OCI-LY1 (cell line): ENCODE results near the gene MMRN2.

Experiments
- EZH2 ChIP-seq: fragments of 200-600 bp; sonication (generic), shearing (Covaris generic); IDR thresholded peaks from 2 replicates; pipeline ENCODE4 v1.8.0; 2017; ENCODE audit warnings: borderline replicate concordance, mixed run types, mild to moderate bottlenecking, antibody characterized with exemption, low read length, moderate library complexity, mixed read lengths
- TF ChIP-seq, protein P1 (sequence below): fragments of 200-600 bp; sonication (generic), shearing (Covaris generic); IDR thresholded peaks from 2 replicates; pipeline ENCODE4 v1.5.1; 2017; ENCODE audit warnings: mild to moderate bottlenecking, antibody characterized with exemption, low read length, moderate library complexity, mixed read lengths

DNA sequence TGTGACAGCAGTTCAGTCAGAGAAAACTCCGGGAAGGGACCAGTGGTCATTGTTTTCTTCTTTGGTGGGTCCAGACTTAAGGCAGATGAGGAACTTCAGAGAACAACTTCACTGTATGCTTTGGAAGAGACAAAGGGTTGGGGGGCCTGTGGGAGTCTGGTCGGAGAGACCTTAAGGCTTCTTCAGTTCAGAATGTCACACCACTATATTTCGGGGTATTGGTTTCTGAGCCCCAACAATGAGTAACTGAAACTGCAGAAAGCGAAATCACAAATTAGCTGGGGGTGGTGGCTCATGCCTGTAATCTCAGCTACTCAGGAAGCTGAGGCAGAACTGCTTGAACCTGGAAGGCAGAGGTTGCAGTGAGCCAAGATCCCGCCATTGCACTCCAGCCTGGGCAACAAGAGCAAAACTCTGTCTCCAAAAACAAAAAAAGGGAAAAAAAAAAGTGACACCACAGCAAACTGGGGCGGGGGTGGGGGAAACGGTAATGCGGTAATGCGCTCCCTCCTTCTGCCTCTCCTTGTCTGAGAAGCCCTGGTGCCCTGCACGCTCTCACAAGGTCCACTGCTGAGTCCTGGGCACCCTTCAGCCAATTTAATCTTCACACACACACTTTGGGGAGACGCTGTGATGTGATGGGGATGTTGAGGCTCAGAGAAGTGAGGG lies 8.7 kb upstream of the MMRN2 start:
- TF ChIP-seq, protein P1, sequence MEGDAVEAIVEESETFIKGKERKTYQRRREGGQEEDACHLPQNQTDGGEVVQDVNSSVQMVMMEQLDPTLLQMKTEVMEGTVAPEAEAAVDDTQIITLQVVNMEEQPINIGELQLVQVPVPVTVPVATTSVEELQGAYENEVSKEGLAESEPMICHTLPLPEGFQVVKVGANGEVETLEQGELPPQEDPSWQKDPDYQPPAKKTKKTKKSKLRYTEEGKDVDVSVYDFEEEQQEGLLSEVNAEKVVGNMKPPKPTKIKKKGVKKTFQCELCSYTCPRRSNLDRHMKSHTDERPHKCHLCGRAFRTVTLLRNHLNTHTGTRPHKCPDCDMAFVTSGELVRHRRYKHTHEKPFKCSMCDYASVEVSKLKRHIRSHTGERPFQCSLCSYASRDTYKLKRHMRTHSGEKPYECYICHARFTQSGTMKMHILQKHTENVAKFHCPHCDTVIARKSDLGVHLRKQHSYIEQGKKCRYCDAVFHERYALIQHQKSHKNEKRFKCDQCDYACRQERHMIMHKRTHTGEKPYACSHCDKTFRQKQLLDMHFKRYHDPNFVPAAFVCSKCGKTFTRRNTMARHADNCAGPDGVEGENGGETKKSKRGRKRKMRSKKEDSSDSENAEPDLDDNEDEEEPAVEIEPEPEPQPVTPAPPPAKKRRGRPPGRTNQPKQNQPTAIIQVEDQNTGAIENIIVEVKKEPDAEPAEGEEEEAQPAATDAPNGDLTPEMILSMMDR: no peak
- TF ChIP-seq EZH2: no peak
